Measurements from ENCODE around the gene KCNC3. TPM values are rescaled to one million over a fixed set of nuclear protein-coding genes. Genes with fewer than 3 reads are reported as not detected.

The KCNC3 gene
- total and polyA plus RNA-seq, 2 of the 13 experiments (the other 11 are each of a cell fraction or from before 2014, with no cell fraction given) = 0.29 to 1.7 TPM

DNA sequence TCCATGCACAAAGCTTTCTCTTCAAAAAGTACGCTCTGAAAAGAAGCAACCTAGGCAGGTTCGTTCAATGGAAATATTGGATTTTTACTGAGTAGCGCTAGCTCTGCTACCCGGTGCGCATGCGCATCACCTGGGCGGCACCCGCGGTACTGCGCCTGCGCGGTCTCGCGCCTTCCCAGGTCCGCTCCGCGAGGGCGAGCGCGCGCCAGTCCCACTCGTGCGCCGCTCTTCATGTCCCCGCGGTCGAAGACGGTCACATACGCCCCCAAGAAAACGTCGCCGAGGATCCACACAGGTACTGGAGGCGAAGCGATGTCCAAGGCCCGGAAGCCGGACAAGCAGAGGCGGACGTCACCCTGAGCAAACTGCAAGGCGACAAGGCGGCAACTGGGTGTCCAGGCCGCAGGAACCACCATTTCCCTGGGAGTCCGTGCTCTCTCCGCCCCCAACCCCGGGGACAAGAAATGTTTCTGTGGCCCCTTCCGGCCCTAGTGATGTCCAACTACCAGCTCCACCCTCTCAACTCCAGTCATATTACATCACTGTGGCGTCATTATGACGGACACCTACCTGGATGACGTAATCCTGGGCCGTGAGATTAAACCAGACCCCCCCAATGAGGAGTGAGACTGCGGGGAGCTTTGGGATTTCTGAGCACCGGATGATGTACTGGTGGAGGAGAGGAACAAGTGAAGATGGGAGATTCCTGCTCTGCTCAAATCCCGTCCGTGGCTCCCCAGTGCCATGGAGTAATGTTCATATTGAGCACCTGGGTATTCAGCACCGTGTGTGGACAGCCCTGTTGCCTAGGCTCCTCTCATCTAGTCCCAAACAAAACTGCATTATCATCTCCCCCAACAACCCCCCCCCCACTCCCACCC is 4.8 kb upstream of the KCNC3 start (continued):
- 0 out of 2 replicates have a peak, but pooled peaks have one; percentile 50 for TF ChIP-seq TMF1 (CRISPR knock-in tag; IDR thresholded peaks at IDR 0.05; ENCODE audit: low read depth)
- TF ChIP-seq, protein P1, sequence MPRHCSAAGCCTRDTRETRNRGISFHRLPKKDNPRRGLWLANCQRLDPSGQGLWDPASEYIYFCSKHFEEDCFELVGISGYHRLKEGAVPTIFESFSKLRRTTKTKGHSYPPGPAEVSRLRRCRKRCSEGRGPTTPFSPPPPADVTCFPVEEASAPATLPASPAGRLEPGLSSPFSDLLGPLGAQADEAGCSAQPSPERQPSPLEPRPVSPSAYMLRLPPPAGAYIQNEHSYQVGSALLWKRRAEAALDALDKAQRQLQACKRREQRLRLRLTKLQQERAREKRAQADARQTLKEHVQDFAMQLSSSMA (CRISPR knock-in tag; IDR thresholded peaks at IDR 0.05) = peak; percentile 70; the same call in 1 of the 2 replicates
- TF ChIP-seq ERF (CRISPR knock-in tag; IDR thresholded peaks at IDR 0.05) = peak; percentile 82
- TF ChIP-seq, protein P2, sequence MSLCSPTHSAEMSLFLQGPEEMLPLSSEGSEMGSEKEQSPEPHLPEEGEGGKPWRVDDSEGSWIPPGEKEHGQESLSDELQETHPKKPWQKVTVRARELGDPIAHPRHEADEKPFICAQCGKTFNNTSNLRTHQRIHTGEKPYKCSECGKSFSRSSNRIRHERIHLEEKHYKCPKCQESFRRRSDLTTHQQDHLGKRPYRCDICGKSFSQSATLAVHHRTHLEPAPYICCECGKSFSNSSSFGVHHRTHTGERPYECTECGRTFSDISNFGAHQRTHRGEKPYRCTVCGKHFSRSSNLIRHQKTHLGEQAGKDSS (CRISPR knock-in tag; IDR thresholded peaks at IDR 0.05; ENCODE audit: borderline replicate concordance, low read depth) = no peak
- TF ChIP-seq DR1 (CRISPR knock-in tag; IDR thresholded peaks at IDR 0.05) = peak; percentile 50
- TF ChIP-seq ZNF589 (CRISPR knock-in tag; conservative IDR thresholded peaks at IDR 0.05) = peak; percentile 85
- peak; percentile 87; the same call in 1 of the 2 replicates for TF ChIP-seq KLF15 (CRISPR knock-in tag; IDR thresholded peaks at IDR 0.05; ENCODE audit: borderline replicate concordance)
- no peak for TF ChIP-seq SMAD9 (CRISPR knock-in tag; IDR thresholded peaks at IDR 0.05)
- TF ChIP-seq ZNF282 (IDR thresholded peaks at IDR 0.05; ENCODE audit: partially characterized antibody) = no peak
- TF ChIP-seq, protein P3, sequence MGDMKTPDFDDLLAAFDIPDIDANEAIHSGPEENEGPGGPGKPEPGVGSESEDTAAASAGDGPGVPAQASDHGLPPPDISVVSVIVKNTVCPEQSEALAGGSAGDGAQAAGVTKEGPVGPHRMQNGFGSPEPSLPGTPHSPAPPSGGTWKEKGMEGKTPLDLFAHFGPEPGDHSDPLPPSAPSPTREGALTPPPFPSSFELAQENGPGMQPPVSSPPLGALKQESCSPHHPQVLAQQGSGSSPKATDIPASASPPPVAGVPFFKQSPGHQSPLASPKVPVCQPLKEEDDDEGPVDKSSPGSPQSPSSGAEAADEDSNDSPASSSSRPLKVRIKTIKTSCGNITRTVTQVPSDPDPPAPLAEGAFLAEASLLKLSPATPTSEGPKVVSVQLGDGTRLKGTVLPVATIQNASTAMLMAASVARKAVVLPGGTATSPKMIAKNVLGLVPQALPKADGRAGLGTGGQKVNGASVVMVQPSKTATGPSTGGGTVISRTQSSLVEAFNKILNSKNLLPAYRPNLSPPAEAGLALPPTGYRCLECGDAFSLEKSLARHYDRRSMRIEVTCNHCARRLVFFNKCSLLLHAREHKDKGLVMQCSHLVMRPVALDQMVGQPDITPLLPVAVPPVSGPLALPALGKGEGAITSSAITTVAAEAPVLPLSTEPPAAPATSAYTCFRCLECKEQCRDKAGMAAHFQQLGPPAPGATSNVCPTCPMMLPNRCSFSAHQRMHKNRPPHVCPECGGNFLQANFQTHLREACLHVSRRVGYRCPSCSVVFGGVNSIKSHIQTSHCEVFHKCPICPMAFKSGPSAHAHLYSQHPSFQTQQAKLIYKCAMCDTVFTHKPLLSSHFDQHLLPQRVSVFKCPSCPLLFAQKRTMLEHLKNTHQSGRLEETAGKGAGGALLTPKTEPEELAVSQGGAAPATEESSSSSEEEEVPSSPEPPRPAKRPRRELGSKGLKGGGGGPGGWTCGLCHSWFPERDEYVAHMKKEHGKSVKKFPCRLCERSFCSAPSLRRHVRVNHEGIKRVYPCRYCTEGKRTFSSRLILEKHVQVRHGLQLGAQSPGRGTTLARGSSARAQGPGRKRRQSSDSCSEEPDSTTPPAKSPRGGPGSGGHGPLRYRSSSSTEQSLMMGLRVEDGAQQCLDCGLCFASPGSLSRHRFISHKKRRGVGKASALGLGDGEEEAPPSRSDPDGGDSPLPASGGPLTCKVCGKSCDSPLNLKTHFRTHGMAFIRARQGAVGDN (CRISPR knock-in tag; IDR thresholded peaks at IDR 0.05) = peak; percentile 99
- 0 out of 2 replicates have a peak, but pooled peaks have one; percentile 67 for TF ChIP-seq ETV6 (CRISPR knock-in tag; conservative IDR thresholded peaks at IDR 0.05)
- no peak for TF ChIP-seq ZNF251 (CRISPR knock-in tag; IDR thresholded peaks at IDR 0.05)
- TF ChIP-seq SAFB2 (CRISPR knock-in tag; IDR thresholded peaks at IDR 0.05; ENCODE audit: borderline replicate concordance, low read depth) = peak; percentile 16; the same call in 1 of the 2 replicates

All from HepG2 (cell line).